ENCODE data around the gene RRM1. TPM values are rescaled to one million over a fixed set of nuclear protein-coding genes. Genes with fewer than 3 reads are reported as not detected.
"Not testable (repeated sequence)": the region's sequence is repeated elsewhere in the genome, so short reads cannot be mapped to it uniquely, and the experiment has no call there.

Gene RRM1
- total and polyA plus RNA-seq, 2 experiments from 2014 or later, result 73.4 to 91.1 TPM

DNA sequence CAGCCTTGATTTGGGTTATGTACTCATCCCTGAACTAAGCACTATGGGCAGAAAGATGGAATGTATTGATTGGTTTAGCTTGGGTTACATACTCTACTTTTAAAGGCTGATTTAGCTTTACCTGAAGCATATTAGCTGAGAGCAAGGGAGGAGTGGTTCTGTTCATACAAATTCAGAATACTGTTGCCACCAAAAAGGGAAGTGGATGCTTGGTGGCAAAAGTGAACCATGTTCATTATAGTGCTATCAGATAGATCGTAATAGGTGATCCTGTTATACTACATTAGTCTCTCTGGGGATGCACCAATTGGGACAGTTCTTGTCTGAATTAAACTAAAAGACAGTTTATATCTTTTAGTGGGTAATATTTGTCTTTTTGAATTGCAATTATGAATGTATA lies 44.5 kb upstream of the RRM1 start:
- H3F3A ChIP-seq (ENCODE audit: insufficient read depth), result no peaks in the 10 kb centered on the region
- WGBS, 2 experiments (ENCODE audit: low coverage in 1 of 2, low lambda C conversion rate in 2 of 2, missing lambda C conversion rate in 2 of 2), result 92 to 97% methylated on average over 1 of the region's 1 CpG

DNA sequence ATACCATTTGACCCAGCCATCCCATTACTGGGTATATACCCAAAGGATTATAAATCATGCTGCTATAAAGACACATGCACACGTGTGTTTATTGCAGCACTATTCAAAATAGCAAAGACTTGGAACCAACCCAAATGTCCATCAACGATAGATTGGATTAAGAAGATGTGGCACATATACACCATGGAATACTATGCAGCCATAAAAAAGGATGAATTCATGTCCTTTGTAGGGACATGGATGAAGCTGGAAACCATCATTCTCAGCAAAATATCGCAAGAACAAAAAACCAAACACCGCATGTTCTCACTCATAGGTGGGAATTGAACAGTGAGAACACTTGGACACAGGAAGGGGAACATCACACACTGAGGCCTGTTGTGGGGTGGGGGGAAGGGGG lies 41.4 kb upstream of the RRM1 start:
- WGBS, 2 experiments (ENCODE audit: low coverage in 1 of 2, low lambda C conversion rate in 2 of 2, missing lambda C conversion rate in 2 of 2), result 88 to 89% methylated on average over 4 of the region's 4 CpGs

More for the DNA sequence above, 44.5 kb upstream of the RRM1 start:
- Histone ChIP-seq H3K4me3 (no peak overlapping the region), H3K36me3 (ENCODE audit: low read depth) (no peaks in the 10 kb centered on the region), H3K9me3 (ENCODE audit: low read depth) (no peaks in the 10 kb centered on the region), H2AFZ (no peak overlapping the region), H3K9me2 (ENCODE audit: insufficient read depth) (no peaks in the 10 kb centered on the region), H3K27ac (no peak overlapping the region), H3K9ac (no peak overlapping the region), H3K79me2 (ENCODE audit: insufficient read depth) (no peaks in the 10 kb centered on the region), H4K20me1 (ENCODE audit: insufficient read depth) (no peaks in the 10 kb centered on the region), H3K4me2 (ENCODE audit: unreplicated experiment) (no peak overlapping the region), H3K4me1 (ENCODE audit: insufficient read depth) (no peaks in the 10 kb centered on the region), H3K27me3 (replicated peaks; ENCODE audit: insufficient read depth) (no peaks in the 10 kb centered on the region)
- in situ Hi-C loops (cut with MboI), result no loop called here
- TF ChIP-seq EZH2phosphoT487 (IDR thresholded peaks at IDR 0.05; ENCODE audit: insufficient read depth, low read depth) (no peak), EZH2 (IDR thresholded peaks at IDR 0.05; ENCODE audit: insufficient read depth, poor library complexity, severe bottlenecking) (no peak)
- no peak for DNase-seq

DNA sequence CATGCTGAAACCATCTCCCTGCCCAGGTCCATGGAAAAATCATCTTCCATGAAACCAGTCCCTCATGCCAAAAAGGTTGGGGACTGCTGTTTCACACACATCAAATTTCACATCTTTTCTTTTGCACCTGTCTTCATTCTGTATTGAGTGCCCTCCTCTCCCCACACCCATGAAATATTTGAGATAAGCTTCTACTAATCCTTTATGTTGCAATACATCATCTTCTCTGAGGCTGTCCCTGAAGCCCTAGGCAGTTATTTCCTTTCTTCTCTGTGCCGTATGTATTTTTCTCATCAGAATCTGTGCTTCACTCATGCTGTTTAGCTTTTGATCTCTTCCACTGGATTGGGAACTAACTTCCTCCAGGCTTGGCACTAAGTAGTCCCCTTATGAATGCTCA lies 40.0 kb upstream of the RRM1 start:
- Histone ChIP-seq H2AFZ (no peak overlapping the region), H3K9me3 (ENCODE audit: low read depth) (no peaks in the 10 kb centered on the region), H3F3A (ENCODE audit: insufficient read depth) (0 out of 2 replicates have a peak, but pooled peaks cover 10% of the 10 kb centered on the region), H3K9ac (no peak overlapping the region), H3K4me3 (no peak overlapping the region), H3K4me1 (ENCODE audit: insufficient read depth) (peaks cover 10% of the 10 kb centered on the region), H3K27ac (no peak overlapping the region), H3K4me2 (ENCODE audit: unreplicated experiment) (no peak overlapping the region), H3K9me2 (ENCODE audit: insufficient read depth) (no peaks in the 10 kb centered on the region), H4K20me1 (ENCODE audit: insufficient read depth) (no peaks in the 10 kb centered on the region), H3K79me2 (ENCODE audit: insufficient read depth) (no peaks in the 10 kb centered on the region), H3K27me3 (replicated peaks; ENCODE audit: insufficient read depth) (no peaks in the 10 kb centered on the region), H3K36me3 (ENCODE audit: low read depth) (no peaks in the 10 kb centered on the region)
- TF ChIP-seq EZH2 (IDR thresholded peaks at IDR 0.05; ENCODE audit: insufficient read depth, poor library complexity, severe bottlenecking) (no peak), EZH2phosphoT487 (IDR thresholded peaks at IDR 0.05; ENCODE audit: insufficient read depth, low read depth) (no peak)
- no peak for DNase-seq
- 34 to 37% methylated on average over 1 of the region's 1 CpG for WGBS, 2 experiments (ENCODE audit: low coverage in 1 of 2, low lambda C conversion rate in 2 of 2, missing lambda C conversion rate in 2 of 2)
- in situ Hi-C loops (cut with MboI), result no loop called here

More for the DNA sequence above, 41.4 kb upstream of the RRM1 start:
- in situ Hi-C loops (cut with MboI); H3K9ac ChIP-seq; H3K36me3 ChIP-seq (ENCODE audit: low read depth); H3K4me2 ChIP-seq (ENCODE audit: unreplicated experiment); H3K27ac ChIP-seq; H4K20me1 ChIP-seq (ENCODE audit: insufficient read depth); H3K27me3 ChIP-seq (replicated peaks; ENCODE audit: insufficient read depth); H3K79me2 ChIP-seq (ENCODE audit: insufficient read depth); H3K4me1 ChIP-seq (ENCODE audit: insufficient read depth); H3K9me2 ChIP-seq (ENCODE audit: insufficient read depth); DNase-seq; H3K4me3 ChIP-seq; H3K9me3 ChIP-seq (ENCODE audit: low read depth); H3F3A ChIP-seq (ENCODE audit: insufficient read depth); H2AFZ ChIP-seq: not testable (repeated sequence)

DNA sequence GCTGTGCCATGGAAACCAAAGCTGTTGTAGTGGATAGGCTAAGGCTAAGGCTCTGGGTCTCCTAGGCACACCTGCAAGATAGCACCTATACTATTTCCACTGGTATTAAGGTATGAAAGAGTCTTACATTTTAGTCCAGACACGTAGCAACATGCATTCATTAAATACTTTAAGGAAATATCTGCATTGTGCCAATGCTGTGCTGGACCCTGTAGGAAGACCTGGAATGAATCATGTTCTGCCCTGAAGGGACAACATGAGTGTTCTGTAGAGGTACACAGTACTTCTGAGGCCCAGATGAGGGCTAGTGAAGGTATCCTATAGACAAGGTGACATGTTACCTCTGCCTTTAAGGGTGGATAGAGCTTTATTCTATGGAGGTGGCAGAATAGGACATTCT lies 35.2 kb upstream of the RRM1 start:
- Histone ChIP-seq H3K9me3 (ENCODE audit: low read depth) (no peaks in the 10 kb centered on the region), H3K27me3 (replicated peaks; ENCODE audit: insufficient read depth) (no peaks in the 10 kb centered on the region), H2AFZ (no peak overlapping the region), H3F3A (ENCODE audit: insufficient read depth) (0 out of 2 replicates have a peak, but pooled peaks cover 10% of the 10 kb centered on the region), H3K4me2 (ENCODE audit: unreplicated experiment) (no peak overlapping the region), H3K9ac (no peak overlapping the region), H3K9me2 (ENCODE audit: insufficient read depth) (no peaks in the 10 kb centered on the region), H3K36me3 (ENCODE audit: low read depth) (no peaks in the 10 kb centered on the region), H3K27ac (no peak overlapping the region), H3K4me3 (no peak overlapping the region), H4K20me1 (ENCODE audit: insufficient read depth) (no peaks in the 10 kb centered on the region), H3K79me2 (ENCODE audit: insufficient read depth) (no peaks in the 10 kb centered on the region), H3K4me1 (ENCODE audit: insufficient read depth) (peaks cover 10% of the 10 kb centered on the region)
- TF ChIP-seq EZH2 (IDR thresholded peaks at IDR 0.05; ENCODE audit: insufficient read depth, poor library complexity, severe bottlenecking), result no peak
- no peak for TF ChIP-seq EZH2phosphoT487 (IDR thresholded peaks at IDR 0.05; ENCODE audit: insufficient read depth, low read depth)
- WGBS, 2 experiments (ENCODE audit: low coverage in 1 of 2, low lambda C conversion rate in 2 of 2, missing lambda C conversion rate in 2 of 2), result 89 to 100% methylated on average over 1 of the region's 1 CpG
- in situ Hi-C loops (cut with MboI), result no loop called here
- no peak for DNase-seq

Data from GM23248 (cell line).